RWPE1 (cell line): ENCODE measurements around the gene POLR1C.
A peak's percentile ranks its signal among the peaks of the same experiment; 100 is the strongest.
"Not testable (repeated sequence)": the region's sequence is repeated elsewhere in the genome, so short reads cannot be mapped to it uniquely, and the experiment has no call there.

Experiments used
- CTCF ChIA-PET: fragments of 350-600 bp; sonication (Branson Sonifier 250); formaldehyde crosslinking; extraction: SDS; loops from one replicate; lab custom pipeline; 2021; lab: Yijun Ruan, JAX
- POLR2A ChIA-PET: fragments of 400-600 bp; formaldehyde crosslinking; extraction: SDS; loops from one replicate; lab custom pipeline; 2020; ENCODE audit warnings: antibody characterized with exemption; ENCODE audit not compliant: low non-redundant PET; lab: Yijun Ruan, JAX
- DNase-seq: peaks from one replicate; pipeline ENCODE4 v3.0.0; 2012; ENCODE audit warnings: low spot score
- H3K27ac ChIP-seq: fragments of 450-650 bp; 2 replicates; pipeline ENCODE4 v1.5.1; 2017
- TF ChIP-seq, protein P1 (sequence below): fragments of 450-650 bp; conservative IDR thresholded peaks from 2 replicates; pipeline ENCODE4 v1.5.1; 2017; ENCODE audit warnings: low read depth, mild to moderate bottlenecking

POLR1C gene

DNA sequence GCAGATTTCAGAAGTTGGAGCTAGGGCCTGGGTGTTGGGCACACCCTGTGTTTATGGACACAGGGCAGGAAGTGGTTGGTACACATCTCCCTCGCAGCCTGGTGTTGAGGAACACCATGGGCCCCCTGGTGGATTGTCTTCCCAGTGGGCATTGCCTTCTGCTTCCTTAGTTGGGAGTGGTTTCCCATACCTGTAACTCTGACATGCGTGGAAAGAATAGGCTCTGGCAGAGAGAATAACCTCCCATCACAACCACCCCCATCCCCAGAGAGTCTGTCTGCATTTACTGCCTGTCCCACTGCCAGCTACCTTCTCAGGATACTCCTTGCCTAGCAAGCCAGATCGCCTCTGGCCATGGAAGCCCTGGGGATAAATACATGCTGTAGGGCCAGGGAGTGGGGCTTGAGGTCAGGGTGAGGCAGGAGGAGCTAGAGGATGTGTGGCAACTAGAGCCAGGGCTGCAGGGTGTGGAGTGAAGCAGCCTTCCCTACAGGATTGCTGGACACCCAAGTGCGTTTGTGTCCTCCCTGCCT, 21.4 kb upstream of the POLR1C start:
- H3K27ac ChIP-seq, result peak overlapping the region; percentile 99
- TF ChIP-seq, protein P1, sequence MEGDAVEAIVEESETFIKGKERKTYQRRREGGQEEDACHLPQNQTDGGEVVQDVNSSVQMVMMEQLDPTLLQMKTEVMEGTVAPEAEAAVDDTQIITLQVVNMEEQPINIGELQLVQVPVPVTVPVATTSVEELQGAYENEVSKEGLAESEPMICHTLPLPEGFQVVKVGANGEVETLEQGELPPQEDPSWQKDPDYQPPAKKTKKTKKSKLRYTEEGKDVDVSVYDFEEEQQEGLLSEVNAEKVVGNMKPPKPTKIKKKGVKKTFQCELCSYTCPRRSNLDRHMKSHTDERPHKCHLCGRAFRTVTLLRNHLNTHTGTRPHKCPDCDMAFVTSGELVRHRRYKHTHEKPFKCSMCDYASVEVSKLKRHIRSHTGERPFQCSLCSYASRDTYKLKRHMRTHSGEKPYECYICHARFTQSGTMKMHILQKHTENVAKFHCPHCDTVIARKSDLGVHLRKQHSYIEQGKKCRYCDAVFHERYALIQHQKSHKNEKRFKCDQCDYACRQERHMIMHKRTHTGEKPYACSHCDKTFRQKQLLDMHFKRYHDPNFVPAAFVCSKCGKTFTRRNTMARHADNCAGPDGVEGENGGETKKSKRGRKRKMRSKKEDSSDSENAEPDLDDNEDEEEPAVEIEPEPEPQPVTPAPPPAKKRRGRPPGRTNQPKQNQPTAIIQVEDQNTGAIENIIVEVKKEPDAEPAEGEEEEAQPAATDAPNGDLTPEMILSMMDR, result no peak; the same call in 1 of the 2 replicates
- CTCF ChIA-PET, result interaction anchor here (0.9 to 3.3 kb wide), 8 partner anchors 11 to 232 kb away, joined by 3 to 39 read pairs (median 5); no protein-coding TSS in a partner anchor
- POLR2A ChIA-PET, result no interaction called here
- peak; percentile 53 for DNase-seq

GRCh38 chr6:43496370-43497128, 20.3 kb upstream of the POLR1C start:
- peak; percentile 93 for DNase-seq
- TF ChIP-seq, protein P1, result peak; percentile 90
- CTCF ChIA-PET, result interaction anchor here (0.6 to 3.3 kb wide), 20 partner anchors 10 to 256 kb away, joined by 3 to 39 read pairs (median 4); partner anchors contain the start of genes DLK2 and ZNF318
- H3K27ac ChIP-seq, result peak overlapping the region; percentile 99
- POLR2A ChIA-PET, result interaction anchor here (0.6 kb wide), 1 partner anchor 127 kb away, joined by 3 read pairs; the partner anchor contains the start of gene ZNF318

- peak overlapping the region; percentile 99 for H3K27ac ChIP-seq
- DNase-seq, result no peak
- TF ChIP-seq, protein P1, result no peak
- CTCF ChIA-PET, result interaction anchor here (0.7 to 3.3 kb wide), 12 partner anchors 10 to 246 kb away, joined by 3 to 39 read pairs (median 4); partner anchors contain the start of genes DLK2 and ZNF318
- POLR2A ChIA-PET, result no interaction called here
Observed at GRCh38 chr6:43497129-43497396, 19.8 kb upstream of the POLR1C start.

DNA sequence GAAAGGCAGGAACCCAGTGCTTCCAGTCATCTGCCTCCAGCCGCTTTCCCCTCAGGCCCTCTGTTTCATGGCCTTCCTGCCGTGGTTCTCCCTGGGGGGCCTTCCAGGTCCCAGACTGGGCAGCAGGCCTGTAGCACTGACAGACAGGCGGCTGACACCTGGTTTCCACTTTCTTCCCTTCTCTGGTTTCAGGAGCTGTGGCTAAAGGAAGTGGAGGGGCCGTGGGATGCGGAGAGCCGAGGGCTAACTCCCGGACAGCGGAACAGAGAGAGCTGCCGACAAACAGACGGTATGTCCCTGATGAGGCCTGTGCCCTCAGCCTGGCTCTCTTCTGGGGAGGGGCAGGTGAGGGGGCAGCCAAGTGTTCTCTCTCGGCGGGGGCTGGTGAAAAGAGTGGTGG, 19.2 kb upstream of the POLR1C start:
- TF ChIP-seq, protein P1, result no peak
- no peak for DNase-seq
- ChIA-PET CTCF (interaction anchor here (0.6 to 3.3 kb wide), 2 partner anchors 9 to 78 kb away, joined by 4 to 39 read pairs; no protein-coding TSS in a partner anchor), POLR2A (no interaction called here)
- H3K27ac ChIP-seq, result peak overlapping the region; percentile 99

- POLR2A ChIA-PET, DNase-seq, CTCF ChIA-PET: not testable (repeated sequence)
- H3K27ac ChIP-seq, result peak overlapping the region; percentile 99
Observed at GRCh38 chr6:43498291-43498690, 18.6 kb upstream of the POLR1C start.

GRCh38 chr6:43499028-43499815, 17.7 kb upstream of the POLR1C start:
- ChIA-PET POLR2A (no interaction called here), CTCF (no interaction called here)
- TF ChIP-seq, protein P1, result no peak
- DNase-seq, result no peak
- H3K27ac ChIP-seq, result peak overlapping the region; percentile 99
